HEK293 (cell line): ENCODE measurements around the gene CCDC201.

Source experiments
- CTCF ChIA-PET: fragments of 350-600 bp; formaldehyde crosslinking; extraction: SDS; loops from one replicate; lab custom pipeline; 2021; ENCODE audit warnings: antibody characterized with exemption; lab: Yijun Ruan, JAX
- POLR2A ChIA-PET: fragments of 300-600 bp; formaldehyde crosslinking; extraction: SDS; loops from one replicate; lab custom pipeline; 2020; ENCODE audit warnings: antibody characterized with exemption, inconsistent platforms; lab: Yijun Ruan, JAX
- H3K27ac ChIP-seq: fragments of 200-500 bp; sonication (Bioruptor generic); 2 replicates; pipeline ENCODE4 v1.5.1; 2014; ENCODE audit warnings: low read depth, low read length, control low read depth, inconsistent platforms; ENCODE audit errors: extremely low read depth
- H3K36me3 ChIP-seq, 2 experiments: fragments of 200-500 bp in 1 of 2; sonication (Bioruptor generic) in 1 of 2; 1 replicate in 1 of 2; 2 replicates in 1 of 2; pipeline ENCODE4 v1.5.1; 2014 to 2017; ENCODE audit warnings: inconsistent platforms in 2 of 2, low read length in 2 of 2; ENCODE audit not compliant: control insufficient read depth in 2 of 2, insufficient read depth in 1 of 2
- H3K4me1 ChIP-seq: fragments of 200-500 bp; sonication (Bioruptor generic); 2 replicates; pipeline ENCODE4 v1.5.1; 2014; ENCODE audit warnings: mild to moderate bottlenecking, low read length, inconsistent platforms; ENCODE audit not compliant: control insufficient read depth, insufficient read depth
- H3K4me3 ChIP-seq: 2 replicates; pipeline ENCODE4 v1.5.1; 2011; ENCODE audit warnings: low read depth, mild to moderate bottlenecking, control low read depth, low read length, moderate library complexity
- H3K9me3 ChIP-seq: fragments of 200-500 bp; sonication (Bioruptor generic); 2 replicates; pipeline ENCODE4 v1.5.1; 2014; ENCODE audit warnings: low read depth, low read length, inconsistent platforms; ENCODE audit not compliant: control insufficient read depth, insufficient read depth
- GFI1B ChIP-seq: fragments of 450-650 bp; formaldehyde crosslinking; IDR thresholded peaks from 2 replicates; pipeline ENCODE4 v1.5.1; 2016; ENCODE audit warnings: missing biosample characterization, missing genetic modification characterization
- KLF8 ChIP-seq: fragments of 450-650 bp; formaldehyde crosslinking; IDR thresholded peaks from 2 replicates; pipeline ENCODE4 v1.5.1; 2016; ENCODE audit warnings: missing biosample characterization, missing genetic modification characterization
- ZNF146 ChIP-seq: fragments of 450-650 bp; formaldehyde crosslinking; IDR thresholded peaks from 2 replicates; pipeline ENCODE4 v1.5.1; 2016; ENCODE audit warnings: missing biosample characterization, missing genetic modification characterization
- ZNF155 ChIP-seq: fragments of 450-650 bp; formaldehyde crosslinking; IDR thresholded peaks from 2 replicates; pipeline ENCODE4 v1.5.1; 2016; ENCODE audit warnings: missing biosample characterization, missing genetic modification characterization
- ZNF239 ChIP-seq: fragments of 450-650 bp; formaldehyde crosslinking; IDR thresholded peaks from 2 replicates; pipeline ENCODE4 v1.5.1; 2016; ENCODE audit warnings: missing biosample characterization, missing genetic modification characterization
- ZNF292 ChIP-seq: fragments of 450-650 bp; formaldehyde crosslinking; IDR thresholded peaks from 2 replicates; pipeline ENCODE4 v1.5.1; 2016; ENCODE audit warnings: low read depth, missing biosample characterization, missing genetic modification characterization, borderline replicate concordance
- ZNF302 ChIP-seq: fragments of 450-650 bp; formaldehyde crosslinking; IDR thresholded peaks from 2 replicates; pipeline ENCODE4 v1.5.1; 2016; ENCODE audit warnings: missing biosample characterization, missing genetic modification characterization, low read depth
- ZNF354C ChIP-seq: fragments of 450-650 bp; formaldehyde crosslinking; IDR thresholded peaks from 2 replicates; pipeline ENCODE4 v1.5.1; 2016; ENCODE audit warnings: missing biosample characterization, missing genetic modification characterization, low read depth, borderline replicate concordance
- ZNF37A ChIP-seq: fragments of 450-650 bp; IDR thresholded peaks from 2 replicates; pipeline ENCODE4 v1.5.1; 2018; ENCODE audit warnings: missing biosample characterization, missing genetic modification characterization
- ZNF404 ChIP-seq: fragments of 450-650 bp; formaldehyde crosslinking; IDR thresholded peaks from 2 replicates; pipeline ENCODE4 v1.5.1; 2017; ENCODE audit warnings: missing biosample characterization, missing genetic modification characterization
- ZNF416 ChIP-seq: fragments of 450-650 bp; formaldehyde crosslinking; IDR thresholded peaks from 2 replicates; pipeline ENCODE4 v1.5.1; 2016; ENCODE audit warnings: missing biosample characterization, missing genetic modification characterization
- ZNF785 ChIP-seq: fragments of 450-650 bp; formaldehyde crosslinking; IDR thresholded peaks from 2 replicates; pipeline ENCODE4 v1.5.1; 2016; ENCODE audit warnings: missing biosample characterization, missing genetic modification characterization
- TF ChIP-seq, protein P1 (sequence below): fragments of 450-650 bp; formaldehyde crosslinking; IDR thresholded peaks from 2 replicates; pipeline ENCODE4 v1.5.1; 2016; ENCODE audit warnings: missing biosample characterization, missing genetic modification characterization
- TF ChIP-seq, protein P2 (sequence below): fragments of 450-650 bp; formaldehyde crosslinking; IDR thresholded peaks from 2 replicates; pipeline ENCODE4 v1.5.1; 2016; ENCODE audit warnings: missing biosample characterization, missing genetic modification characterization
- TF ChIP-seq, protein P3 (sequence below): fragments of 450-650 bp; formaldehyde crosslinking; IDR thresholded peaks from 2 replicates; pipeline ENCODE4 v1.5.1; 2016; ENCODE audit warnings: missing biosample characterization, missing genetic modification characterization
- TF ChIP-seq, protein P4 (sequence below): fragments of 450-650 bp; formaldehyde crosslinking; IDR thresholded peaks from 2 replicates; pipeline ENCODE4 v1.5.1; 2016; ENCODE audit warnings: missing biosample characterization, missing genetic modification characterization
- TF ChIP-seq, protein P5 (sequence below): fragments of 450-650 bp; formaldehyde crosslinking; IDR thresholded peaks from 2 replicates; pipeline ENCODE4 v1.5.1; 2016; ENCODE audit warnings: missing biosample characterization, missing genetic modification characterization

The CCDC201 gene

DNA sequence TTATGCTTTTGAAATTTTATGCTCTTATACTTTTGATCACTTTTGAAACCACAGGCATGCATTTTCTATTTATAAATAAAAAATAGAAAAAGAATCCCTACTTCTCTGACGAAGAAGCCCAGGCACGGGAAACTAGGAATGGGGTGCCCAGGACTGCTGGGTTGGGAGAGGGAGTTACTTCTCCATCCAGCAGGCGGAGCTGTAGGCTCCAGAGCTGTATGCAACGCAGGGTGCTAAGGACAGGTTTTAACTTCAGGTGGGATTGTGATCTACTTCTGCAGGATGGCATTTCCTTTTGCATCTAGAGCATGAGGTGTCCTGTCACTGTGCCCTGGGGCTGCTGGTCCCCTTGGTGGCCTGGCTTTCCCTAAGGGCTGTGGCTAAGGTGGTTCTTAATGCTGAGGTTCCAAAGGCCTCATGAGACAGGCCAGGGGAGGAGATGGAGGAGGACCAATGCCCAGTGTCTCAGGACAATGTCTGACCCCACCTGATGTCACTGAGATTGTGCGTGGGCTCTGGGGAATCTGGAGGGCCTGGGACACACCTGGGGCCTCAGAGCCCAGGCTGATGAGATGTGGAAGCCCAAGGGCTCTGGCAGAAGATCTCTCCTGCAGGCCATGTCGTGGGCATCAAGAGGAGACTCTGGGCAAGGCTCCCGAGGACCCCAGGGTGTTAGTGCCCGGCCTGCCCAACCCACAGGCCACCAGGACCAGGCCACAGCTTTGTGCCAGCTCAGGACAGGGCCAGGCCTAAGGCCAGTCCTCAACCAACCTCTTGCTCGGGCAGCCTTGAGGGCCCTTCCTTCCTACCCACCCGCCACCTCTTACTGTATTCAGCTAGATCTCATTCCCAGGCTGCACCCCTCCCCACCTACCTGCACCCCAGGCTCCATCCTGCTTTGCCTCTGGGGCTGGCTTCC, 507 bp downstream of the CCDC201 start:
- Histone ChIP-seq H3K4me1 (no peaks in the 10 kb centered on the region), H3K36me3 (no peaks in the 10 kb centered on the region), H3K4me3 (no peak overlapping the region), H3K27ac (no peak overlapping the region), H3K9me3 (no peaks in the 10 kb centered on the region)
- CTCF ChIA-PET: interaction anchor here (0.5 to 1.3 kb wide), 6 partner anchors 10 to 1308 kb away, joined by 3 to 6 read pairs (median 3); no protein-coding TSS in a partner anchor
- no peak for TF ChIP-seq ZNF404
- TF ChIP-seq ZNF155: no peak
- TF ChIP-seq GFI1B: no peak
- TF ChIP-seq ZNF416 (tag by site-specific recombination): no peak
- TF ChIP-seq, protein P1, sequence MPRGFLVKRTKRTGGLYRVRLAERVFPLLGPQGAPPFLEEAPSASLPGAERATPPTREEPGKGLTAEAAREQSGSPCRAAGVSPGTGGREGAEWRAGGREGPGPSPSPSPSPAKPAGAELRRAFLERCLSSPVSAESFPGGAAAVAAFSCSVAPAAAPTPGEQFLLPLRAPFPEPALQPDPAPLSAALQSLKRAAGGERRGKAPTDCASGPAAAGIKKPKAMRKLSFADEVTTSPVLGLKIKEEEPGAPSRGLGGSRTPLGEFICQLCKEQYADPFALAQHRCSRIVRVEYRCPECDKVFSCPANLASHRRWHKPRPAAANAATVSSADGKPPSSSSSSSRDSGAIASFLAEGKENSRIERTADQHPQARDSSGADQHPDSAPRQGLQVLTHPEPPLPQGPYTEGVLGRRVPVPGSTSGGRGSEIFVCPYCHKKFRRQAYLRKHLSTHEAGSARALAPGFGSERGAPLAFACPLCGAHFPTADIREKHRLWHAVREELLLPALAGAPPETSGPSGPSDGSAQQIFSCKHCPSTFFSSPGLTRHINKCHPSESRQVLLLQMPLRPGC (tag by site-specific recombination): no peak
- TF ChIP-seq, protein P2, sequence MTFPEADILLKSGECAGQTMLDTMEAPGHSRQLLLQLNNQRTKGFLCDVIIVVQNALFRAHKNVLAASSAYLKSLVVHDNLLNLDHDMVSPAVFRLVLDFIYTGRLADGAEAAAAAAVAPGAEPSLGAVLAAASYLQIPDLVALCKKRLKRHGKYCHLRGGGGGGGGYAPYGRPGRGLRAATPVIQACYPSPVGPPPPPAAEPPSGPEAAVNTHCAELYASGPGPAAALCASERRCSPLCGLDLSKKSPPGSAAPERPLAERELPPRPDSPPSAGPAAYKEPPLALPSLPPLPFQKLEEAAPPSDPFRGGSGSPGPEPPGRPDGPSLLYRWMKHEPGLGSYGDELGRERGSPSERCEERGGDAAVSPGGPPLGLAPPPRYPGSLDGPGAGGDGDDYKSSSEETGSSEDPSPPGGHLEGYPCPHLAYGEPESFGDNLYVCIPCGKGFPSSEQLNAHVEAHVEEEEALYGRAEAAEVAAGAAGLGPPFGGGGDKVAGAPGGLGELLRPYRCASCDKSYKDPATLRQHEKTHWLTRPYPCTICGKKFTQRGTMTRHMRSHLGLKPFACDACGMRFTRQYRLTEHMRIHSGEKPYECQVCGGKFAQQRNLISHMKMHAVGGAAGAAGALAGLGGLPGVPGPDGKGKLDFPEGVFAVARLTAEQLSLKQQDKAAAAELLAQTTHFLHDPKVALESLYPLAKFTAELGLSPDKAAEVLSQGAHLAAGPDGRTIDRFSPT (tag by site-specific recombination): no peak
- TF ChIP-seq, protein P3, sequence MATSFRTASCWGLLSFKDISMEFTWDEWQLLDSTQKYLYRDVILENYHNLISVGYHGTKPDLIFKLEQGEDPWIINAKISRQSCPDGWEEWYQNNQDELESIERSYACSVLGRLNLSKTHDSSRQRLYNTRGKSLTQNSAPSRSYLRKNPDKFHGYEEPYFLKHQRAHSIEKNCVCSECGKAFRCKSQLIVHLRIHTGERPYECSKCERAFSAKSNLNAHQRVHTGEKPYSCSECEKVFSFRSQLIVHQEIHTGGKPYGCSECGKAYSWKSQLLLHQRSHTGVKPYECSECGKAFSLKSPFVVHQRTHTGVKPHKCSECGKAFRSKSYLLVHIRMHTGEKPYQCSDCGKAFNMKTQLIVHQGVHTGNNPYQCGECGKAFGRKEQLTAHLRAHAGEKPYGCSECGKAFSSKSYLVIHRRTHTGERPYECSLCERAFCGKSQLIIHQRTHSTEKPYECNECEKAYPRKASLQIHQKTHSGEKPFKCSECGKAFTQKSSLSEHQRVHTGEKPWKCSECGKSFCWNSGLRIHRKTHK (tag by site-specific recombination): no peak
- POLR2A ChIA-PET: no interaction called here

DNA sequence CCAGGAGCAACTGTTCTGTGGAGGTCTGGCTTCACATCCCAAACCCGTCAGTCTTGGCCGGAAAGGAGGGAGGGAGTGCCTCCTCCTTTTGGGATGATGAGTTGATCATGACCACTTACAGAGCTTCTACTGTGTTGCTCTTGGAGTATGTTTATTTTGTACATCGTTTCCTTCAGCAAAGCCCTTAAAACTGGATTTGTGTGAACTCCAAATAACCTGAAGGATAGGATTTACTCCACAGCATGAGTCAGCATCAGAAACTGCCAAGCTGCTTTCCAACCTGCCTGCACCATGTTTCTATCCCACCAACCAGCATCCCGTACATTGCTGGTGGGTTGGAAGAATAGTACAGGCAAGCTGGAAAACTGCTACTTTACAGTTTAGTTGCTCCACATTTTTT, 3.5 kb downstream of the CCDC201 start:
- Histone ChIP-seq H3K9me3 (no peaks in the 10 kb centered on the region), H3K27ac (no peak overlapping the region), H3K4me1 (no peaks in the 10 kb centered on the region), H3K36me3 (no peaks in the 10 kb centered on the region), H3K4me3 (no peak overlapping the region)
- POLR2A ChIA-PET: no interaction called here
- CTCF ChIA-PET: interaction anchor here (0.6 to 1.2 kb wide), 4 partner anchors 53 to 1313 kb away, joined by 3 to 4 read pairs (median 4); no protein-coding TSS in a partner anchor
- TF ChIP-seq, protein P4, sequence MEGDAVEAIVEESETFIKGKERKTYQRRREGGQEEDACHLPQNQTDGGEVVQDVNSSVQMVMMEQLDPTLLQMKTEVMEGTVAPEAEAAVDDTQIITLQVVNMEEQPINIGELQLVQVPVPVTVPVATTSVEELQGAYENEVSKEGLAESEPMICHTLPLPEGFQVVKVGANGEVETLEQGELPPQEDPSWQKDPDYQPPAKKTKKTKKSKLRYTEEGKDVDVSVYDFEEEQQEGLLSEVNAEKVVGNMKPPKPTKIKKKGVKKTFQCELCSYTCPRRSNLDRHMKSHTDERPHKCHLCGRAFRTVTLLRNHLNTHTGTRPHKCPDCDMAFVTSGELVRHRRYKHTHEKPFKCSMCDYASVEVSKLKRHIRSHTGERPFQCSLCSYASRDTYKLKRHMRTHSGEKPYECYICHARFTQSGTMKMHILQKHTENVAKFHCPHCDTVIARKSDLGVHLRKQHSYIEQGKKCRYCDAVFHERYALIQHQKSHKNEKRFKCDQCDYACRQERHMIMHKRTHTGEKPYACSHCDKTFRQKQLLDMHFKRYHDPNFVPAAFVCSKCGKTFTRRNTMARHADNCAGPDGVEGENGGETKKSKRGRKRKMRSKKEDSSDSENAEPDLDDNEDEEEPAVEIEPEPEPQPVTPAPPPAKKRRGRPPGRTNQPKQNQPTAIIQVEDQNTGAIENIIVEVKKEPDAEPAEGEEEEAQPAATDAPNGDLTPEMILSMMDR (tag by site-specific recombination): no peak

DNA sequence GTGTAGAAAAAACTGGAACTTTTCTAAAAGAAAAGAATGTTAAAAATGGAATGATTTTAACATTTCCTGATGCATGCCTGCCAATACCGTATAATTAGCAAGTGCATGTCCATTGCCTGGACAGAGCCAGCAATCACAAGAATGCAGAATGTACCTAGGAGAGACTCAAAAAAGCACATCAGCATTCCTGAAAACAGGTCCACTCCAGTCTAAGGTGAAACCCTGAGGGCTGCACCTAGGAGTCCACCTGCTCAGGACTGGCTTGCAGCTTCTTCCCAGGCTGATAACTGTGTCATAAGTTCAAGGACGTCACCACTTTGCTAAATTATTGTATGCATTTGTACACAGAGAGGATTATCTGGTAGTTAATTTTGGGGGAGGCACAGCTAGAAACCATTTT, 5.4 kb downstream of the CCDC201 start:
- Histone ChIP-seq H3K27ac (no peak overlapping the region), H3K9me3 (no peaks in the 10 kb centered on the region), H3K4me1 (no peaks in the 10 kb centered on the region), H3K4me3 (no peak overlapping the region), H3K36me3 (no peaks in the 10 kb centered on the region)
- POLR2A ChIA-PET: no interaction called here
- CTCF ChIA-PET: no interaction called here
- no peak for TF ChIP-seq KLF8 (tag by site-specific recombination)
- no peak for TF ChIP-seq ZNF292 (tag by site-specific recombination)
- no peak for TF ChIP-seq ZNF785 (tag by site-specific recombination)
- TF ChIP-seq ZNF146 (tag by site-specific recombination): no peak
- TF ChIP-seq, protein P5, sequence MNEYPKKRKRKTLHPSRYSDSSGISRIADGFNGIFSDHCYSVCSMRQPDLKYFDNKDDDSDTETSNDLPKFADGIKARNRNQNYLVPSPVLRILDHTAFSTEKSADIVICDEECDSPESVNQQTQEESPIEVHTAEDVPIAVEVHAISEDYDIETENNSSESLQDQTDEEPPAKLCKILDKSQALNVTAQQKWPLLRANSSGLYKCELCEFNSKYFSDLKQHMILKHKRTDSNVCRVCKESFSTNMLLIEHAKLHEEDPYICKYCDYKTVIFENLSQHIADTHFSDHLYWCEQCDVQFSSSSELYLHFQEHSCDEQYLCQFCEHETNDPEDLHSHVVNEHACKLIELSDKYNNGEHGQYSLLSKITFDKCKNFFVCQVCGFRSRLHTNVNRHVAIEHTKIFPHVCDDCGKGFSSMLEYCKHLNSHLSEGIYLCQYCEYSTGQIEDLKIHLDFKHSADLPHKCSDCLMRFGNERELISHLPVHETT (tag by site-specific recombination): no peak
- no peak for TF ChIP-seq ZNF302 (tag by site-specific recombination)
- TF ChIP-seq ZNF354C (tag by site-specific recombination): no peak
- TF ChIP-seq ZNF239: no peak
- TF ChIP-seq ZNF37A: no peak
